Fibroblast of villous mesenchyme (primary cell): ENCODE data around the gene SMIM10L2A. TPM values are rescaled to one million over a fixed set of nuclear protein-coding genes. Genes with fewer than 3 reads are reported as not detected.
A peak's percentile ranks its signal among the peaks of the same experiment; 100 is the strongest.
"Not testable (repeated sequence)": the region's sequence is repeated elsewhere in the genome, so short reads cannot be mapped to it uniquely, and the experiment has no call there.

Experiments used
- DNase-seq: peaks from one replicate; pipeline ENCODE4 v3.0.0-alpha.2; 2010; ENCODE audit warnings: low read depth
- H3K4me3 ChIP-seq: 2 replicates; pipeline ENCODE4 v1.5.1; 2011; ENCODE audit warnings: low read depth, mild to moderate bottlenecking, low read length
- CTCF ChIP-seq: IDR thresholded peaks from 2 replicates; pipeline ENCODE4 v1.5.1; 2012; ENCODE audit warnings: low read depth, mild to moderate bottlenecking, low read length; ENCODE audit not compliant: insufficient read depth
- small RNA-seq: library from RNA; depleted of rRNA; stranded (forward); fragments of <200 nt; gene quantifications from one replicate; pipeline ENCODE3, GENCODE V24; 2012
- total RNA-seq: library from RNA; depleted of rRNA; stranded (reverse); fragments of >200 nt; gene quantifications from 2 replicates; pipeline ENCODE4 v1.2.3, GENCODE V29; 2012

SMIM10L2A gene
- total RNA-seq, 1 donor, result not detected

- H3K4me3 ChIP-seq, result no peak overlapping the region
- DNase-seq, result no peak
- no peak for TF ChIP-seq CTCF
Observed at GRCh38 chrX:135454816-135455215, 33.1 kb downstream of the SMIM10L2A start.

- not testable (repeated sequence) for H3K4me3 ChIP-seq, DNase-seq
Observed at GRCh38 chrX:135461756-135462155, 40.0 kb downstream of the SMIM10L2A start.

GRCh38 chrX:135463937-135464336, 42.2 kb downstream of the SMIM10L2A start:
- no peak overlapping the region for H3K4me3 ChIP-seq
- peak; percentile 12 for DNase-seq
- TF ChIP-seq CTCF, result peak; percentile 45

GRCh38 chrX:135476378-135476777, 54.6 kb downstream of the SMIM10L2A start:
- DNase-seq, result no peak
- no peak overlapping the region for H3K4me3 ChIP-seq
- no peak for TF ChIP-seq CTCF

- TF ChIP-seq CTCF, result peak; percentile 36
- peak; percentile 36 for DNase-seq
- H3K4me3 ChIP-seq, result no peak overlapping the region
Observed at GRCh38 chrX:135477576-135477975, 55.8 kb downstream of the SMIM10L2A start.

Small RNAs within 50 kb of the gene (small RNA-seq; reads per million reads assigned to genes)
- not detected for gene RNA5SP515

Other genes with a start within 250 kb of the SMIM10L2A start
- not detected in 2 replicates for gene ETDA, start 169.9 kb upstream of the SMIM10L2A start, total RNA-seq
- not detected in 2 replicates for gene ETDC, start 112.5 kb upstream of the SMIM10L2A start, total RNA-seq
- gene ZNF75D, start 77.8 kb upstream of the SMIM10L2A start, total RNA-seq, result 8.2 and 8.7 TPM in 2 replicates
- gene ZNF449, start 77.1 kb upstream of the SMIM10L2A start, total RNA-seq, result 10.8 and 11.3 TPM in 2 replicates
- 6.8 and 8.2 TPM in 2 replicates for gene INTS6L, start 98.7 kb downstream of the SMIM10L2A start, total RNA-seq